Measurements from ENCODE around the gene KRTAP5-9.
"Not testable (repeated sequence)": the region's sequence is repeated elsewhere in the genome, so short reads cannot be mapped to it uniquely, and the experiment has no call there.

KRTAP5-9 gene

GRCh38 chr11:71548120-71548519 is at the start of gene KRTAP5-9:
TSS of gene KRTAP5-9 (plus strand) at chr11:71548420. CDS start at chr11:71548658, 238 bp downstream.
- no peak for DNase-seq (ENCODE audit: low read depth)

- DNase-seq (ENCODE audit: low read depth), result no peak
These were observed 49.1 kb upstream of the KRTAP5-9 start for GRCh38 chr11:71499125-71499524.

GRCh38 chr11:71499546-71499945 is 48.7 kb upstream of the KRTAP5-9 start:
- no peak for DNase-seq (ENCODE audit: low read depth)

GRCh38 chr11:71500601-71501021 is 47.6 kb upstream of the KRTAP5-9 start:
- DNase-seq (ENCODE audit: low read depth), result no peak

GRCh38 chr11:71501071-71501985 is 46.9 kb upstream of the KRTAP5-9 start:
- DNase-seq (ENCODE audit: low read depth), result no peak

- DNase-seq (ENCODE audit: low read depth), result no peak
These were observed 46.2 kb upstream of the KRTAP5-9 start for GRCh38 chr11:71502026-71502425.

- no peak for DNase-seq (ENCODE audit: low read depth)
These were observed 45.3 kb upstream of the KRTAP5-9 start for GRCh38 chr11:71502871-71503435.

- DNase-seq (ENCODE audit: low read depth), result no peak
These were observed 43.7 kb upstream of the KRTAP5-9 start for GRCh38 chr11:71504531-71504930.

- no peak for DNase-seq (ENCODE audit: low read depth)
These were observed 43.2 kb upstream of the KRTAP5-9 start for GRCh38 chr11:71505001-71505400.

- no peak for DNase-seq (ENCODE audit: low read depth)
These were observed 42.4 kb upstream of the KRTAP5-9 start for GRCh38 chr11:71505781-71506180.

GRCh38 chr11:71507102-71507501 is 41.1 kb upstream of the KRTAP5-9 start:
- DNase-seq (ENCODE audit: low read depth), result no peak

GRCh38 chr11:71518506-71519471 is 29.4 kb upstream of the KRTAP5-9 start:
- no peak for DNase-seq (ENCODE audit: low read depth)

GRCh38 chr11:71519546-71519945 is 28.7 kb upstream of the KRTAP5-9 start:
- no peak for DNase-seq (ENCODE audit: low read depth)

- no peak for DNase-seq (ENCODE audit: low read depth)
These were observed 22.9 kb upstream of the KRTAP5-9 start for GRCh38 chr11:71525188-71525937.

- DNase-seq (ENCODE audit: low read depth), result no peak
These were observed 22.2 kb upstream of the KRTAP5-9 start for GRCh38 chr11:71525938-71526495.

GRCh38 chr11:71526796-71527575 is 21.2 kb upstream of the KRTAP5-9 start, which contains the start of gene KRTAP5-7:
TSS of gene KRTAP5-7 (plus strand) at chr11:71527267. CDS start at chr11:71527301, 34 bp downstream.
- DNase-seq (ENCODE audit: low read depth), result not testable (repeated sequence)

- DNase-seq (ENCODE audit: low read depth), result no peak
These were observed 20.5 kb upstream of the KRTAP5-9 start for GRCh38 chr11:71527576-71528210.

GRCh38 chr11:71530602-71531001 is 17.6 kb upstream of the KRTAP5-9 start:
- DNase-seq (ENCODE audit: low read depth), result no peak

- DNase-seq (ENCODE audit: low read depth), result no peak
These were observed 16.1 kb upstream of the KRTAP5-9 start for GRCh38 chr11:71532036-71532610.

Measured in GM04503 (cell line).